ENCODE data around the gene LRRC4C. TPM values are rescaled to one million over a fixed set of nuclear protein-coding genes. Genes with fewer than 3 reads are reported as not detected.

The LRRC4C gene
- total RNA-seq, 4 donors from 2014 or later: 0.19 to 1.1 TPM; not detected in 2

GRCh38 chr11:41274831-41275230 is 184.6 kb downstream of the LRRC4C start:
- DNase-seq (ENCODE audit: low spot score in 2 of 2): no peak
- intact Hi-C loops (cut with DNase I; ENCODE audit: low total_unique reads): no loop called here
- WGBS, 2 donors: 91 to 92% methylated on average over 8 of the region's 8 CpGs

GRCh38 chr11:41273908-41274307 is 185.5 kb downstream of the LRRC4C start:
- H3K4me3 ChIP-seq (ENCODE audit: low read depth, poor library complexity, severe bottlenecking): no peak overlapping the region
- DNase-seq (ENCODE audit: low spot score in 2 of 2): no peak
- TF ChIP-seq POLR2A (IDR thresholded peaks at IDR 0.05): no peak
- no peak for TF ChIP-seq CTCF (IDR thresholded peaks at IDR 0.05)
- intact Hi-C loops (cut with DNase I; ENCODE audit: low total_unique reads): no loop called here
- 87 to 88% methylated on average over 3 of the region's 3 CpGs for WGBS, 2 donors

More at GRCh38 chr11:41274831-41275230, 184.6 kb downstream of the LRRC4C start:
- H3K4me3 ChIP-seq (ENCODE audit: low read depth, poor library complexity, severe bottlenecking): no peak overlapping the region
- TF ChIP-seq POLR2A (IDR thresholded peaks at IDR 0.05) (no peak), CTCF (IDR thresholded peaks at IDR 0.05) (no peak)

GRCh38 chr11:41267451-41267850 is 192.0 kb downstream of the LRRC4C start:
- H3K4me3 ChIP-seq (ENCODE audit: low read depth, poor library complexity, severe bottlenecking): no peak overlapping the region
- TF ChIP-seq POLR2A (IDR thresholded peaks at IDR 0.05) (no peak), CTCF (IDR thresholded peaks at IDR 0.05) (no peak)
- intact Hi-C loops (cut with DNase I; ENCODE audit: low total_unique reads): no loop called here
- WGBS, 2 donors: 28 to 47% methylated on average over 5 of the region's 5 CpGs
- DNase-seq (ENCODE audit: low spot score in 2 of 2): no peak

- 56 to 71% methylated on average over 3 of the region's 3 CpGs for WGBS, 2 donors
- TF ChIP-seq POLR2A (IDR thresholded peaks at IDR 0.05) (no peak), CTCF (IDR thresholded peaks at IDR 0.05) (no peak)
- intact Hi-C loops (cut with DNase I; ENCODE audit: low total_unique reads): no loop called here
- no peak overlapping the region for H3K4me3 ChIP-seq (ENCODE audit: low read depth, poor library complexity, severe bottlenecking)
- DNase-seq (ENCODE audit: low spot score in 2 of 2): no peak
Measured at GRCh38 chr11:41256041-41256440, 203.4 kb downstream of the LRRC4C start.

- 37 to 59% methylated on average over 2 of the region's 2 CpGs for WGBS, 2 donors
- H3K4me3 ChIP-seq (ENCODE audit: low read depth, poor library complexity, severe bottlenecking): no peak overlapping the region
- intact Hi-C loops (cut with DNase I; ENCODE audit: low total_unique reads): no loop called here
- TF ChIP-seq CTCF (IDR thresholded peaks at IDR 0.05) (no peak), POLR2A (IDR thresholded peaks at IDR 0.05) (no peak)
- no peak for DNase-seq (ENCODE audit: low spot score in 2 of 2)
Measured at GRCh38 chr11:41254966-41255365, 204.5 kb downstream of the LRRC4C start.

- no peak for DNase-seq (ENCODE audit: low spot score in 2 of 2)
- WGBS, 2 donors: 50 to 53% methylated on average over 2 of the region's 2 CpGs
- intact Hi-C loops (cut with DNase I; ENCODE audit: low total_unique reads): no loop called here
- no peak overlapping the region for H3K4me3 ChIP-seq (ENCODE audit: low read depth, poor library complexity, severe bottlenecking)
- TF ChIP-seq CTCF (IDR thresholded peaks at IDR 0.05) (no peak), POLR2A (IDR thresholded peaks at IDR 0.05) (no peak)
Measured at GRCh38 chr11:41250408-41250935, 209.0 kb downstream of the LRRC4C start.
